ENCODE results near the gene AMH. TPM values are rescaled to one million over a fixed set of nuclear protein-coding genes. Genes with fewer than 3 reads are reported as not detected.

Gene AMH
- total RNA-seq, 2 donors from 2014 or later: 4.6 to 10.0 TPM

DNA sequence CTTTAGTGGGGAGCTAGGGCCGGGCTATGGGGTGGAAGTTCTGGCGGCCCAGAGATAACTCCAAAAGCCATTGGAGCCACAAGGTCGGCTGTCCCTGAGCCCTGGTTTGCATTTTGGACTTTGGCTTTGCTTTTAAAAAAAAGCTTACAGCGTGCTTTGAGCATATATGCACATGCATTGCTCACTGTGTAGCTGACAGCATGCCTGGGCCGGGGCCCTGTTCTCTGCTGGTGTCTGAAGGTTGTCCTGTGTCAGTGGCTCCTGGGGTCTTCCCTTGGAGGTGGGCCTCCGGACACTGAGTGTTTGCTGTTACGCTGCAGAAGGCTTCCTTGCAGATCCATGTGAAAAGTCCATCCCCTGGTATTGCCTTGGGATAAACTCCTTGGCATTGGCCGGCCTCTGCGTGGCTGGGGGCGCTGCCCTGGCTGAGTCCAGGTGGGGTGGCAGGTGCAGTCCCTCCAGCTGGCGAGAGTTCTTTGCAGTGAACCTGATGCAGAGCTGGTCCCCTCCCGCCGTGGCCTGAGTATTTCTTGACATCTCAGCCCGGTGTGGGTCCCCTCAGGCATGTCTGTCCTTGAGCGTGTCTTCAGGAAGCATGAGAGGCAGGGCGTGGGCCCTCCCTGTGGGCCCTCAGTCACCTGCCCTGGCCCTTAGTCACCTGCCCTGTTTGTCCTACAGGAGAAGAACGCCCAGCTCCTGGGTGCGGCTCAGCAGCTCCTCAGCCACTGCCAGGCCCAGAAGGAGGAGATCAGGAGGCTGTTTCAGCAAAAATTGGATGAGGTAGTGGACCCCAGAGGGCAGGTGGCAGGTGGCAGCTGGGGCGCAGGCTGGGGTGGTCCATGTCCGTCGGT, 36.0 kb upstream of the AMH start:
- H3K27ac Mint-ChIP-seq: no peak overlapping the region
- no peak for ATAC-seq (replicated peaks in 1 of 2)
- no peak overlapping the region for H3K4me3 Mint-ChIP-seq
- H3K9me3 Mint-ChIP-seq: no peaks in the 10 kb centered on the region
- H3K4me1 Mint-ChIP-seq (ENCODE audit: low read depth): peaks cover 10% of the 10 kb centered on the region
- DNase-seq: no peak
- H3K36me3 Mint-ChIP-seq (ENCODE audit: insufficient read depth in 2 of 2): peaks cover 3 to 11% of the 10 kb centered on the region in 2 donors
- H3K27me3 Mint-ChIP-seq (ENCODE audit: low read depth): no peaks in the 10 kb centered on the region

DNA sequence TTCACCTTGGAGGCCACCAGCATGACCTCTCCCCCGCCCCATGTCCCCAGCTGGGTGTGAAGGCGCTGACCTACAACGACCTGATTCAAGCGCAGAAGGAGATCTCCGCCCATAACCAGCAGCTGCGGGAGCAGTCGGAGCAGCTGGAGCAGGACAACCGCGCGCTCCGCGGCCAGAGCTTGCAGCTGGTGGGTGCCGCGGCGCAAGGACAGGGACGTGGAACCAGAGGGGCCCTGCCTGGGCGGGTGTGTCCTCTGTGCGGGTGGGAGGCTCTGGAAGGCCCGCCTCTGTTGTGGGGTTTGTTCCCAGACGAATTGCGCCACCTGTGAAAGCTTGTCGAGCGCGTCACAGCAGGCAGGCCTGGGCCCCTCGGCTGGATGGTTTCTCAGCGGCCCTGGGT, 35.3 kb upstream of the AMH start:
- no peak for DNase-seq
- no peaks in the 10 kb centered on the region for H3K9me3 Mint-ChIP-seq
- peaks cover 3 to 11% of the 10 kb centered on the region in 2 donors for H3K36me3 Mint-ChIP-seq (ENCODE audit: insufficient read depth in 2 of 2)

DNA sequence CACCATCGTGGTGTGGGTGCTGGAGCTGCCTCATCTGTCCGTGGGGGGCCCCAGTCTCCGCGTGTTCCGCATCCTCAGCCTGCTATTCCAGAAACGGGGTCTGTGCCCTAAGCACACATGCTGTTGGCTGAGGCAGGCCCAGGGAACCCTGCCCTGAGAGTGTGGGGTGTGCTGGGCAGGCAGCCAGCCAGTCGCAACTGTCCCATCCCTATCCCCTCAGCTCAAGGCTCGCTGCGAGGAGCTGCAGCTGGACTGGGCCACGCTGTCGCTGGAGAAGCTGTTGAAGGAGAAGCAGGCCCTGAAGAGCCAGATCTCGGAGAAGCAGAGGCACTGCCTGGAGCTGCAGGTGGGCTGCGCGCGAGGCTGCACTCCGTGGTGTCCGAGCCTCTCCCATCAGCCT, 34.9 kb upstream of the AMH start:
- Mint-ChIP-seq H3K4me3 (no peak overlapping the region), H3K9me3 (no peaks in the 10 kb centered on the region), H3K36me3 (ENCODE audit: insufficient read depth in 2 of 2) (peaks cover 3 to 12% of the 10 kb centered on the region in 2 donors), H3K27me3 (ENCODE audit: low read depth) (no peaks in the 10 kb centered on the region), H3K27ac (no peak overlapping the region), H3K4me1 (ENCODE audit: low read depth) (peaks cover 10% of the 10 kb centered on the region)
- ATAC-seq (replicated peaks in 1 of 2) (no peak), DNase-seq (no peak)

More for the DNA sequence above, 35.3 kb upstream of the AMH start:
- ATAC-seq (replicated peaks in 1 of 2): no peak
- Mint-ChIP-seq H3K4me1 (ENCODE audit: low read depth) (peaks cover 10% of the 10 kb centered on the region), H3K4me3 (no peak overlapping the region), H3K27me3 (ENCODE audit: low read depth) (no peaks in the 10 kb centered on the region), H3K27ac (no peak overlapping the region)

DNA sequence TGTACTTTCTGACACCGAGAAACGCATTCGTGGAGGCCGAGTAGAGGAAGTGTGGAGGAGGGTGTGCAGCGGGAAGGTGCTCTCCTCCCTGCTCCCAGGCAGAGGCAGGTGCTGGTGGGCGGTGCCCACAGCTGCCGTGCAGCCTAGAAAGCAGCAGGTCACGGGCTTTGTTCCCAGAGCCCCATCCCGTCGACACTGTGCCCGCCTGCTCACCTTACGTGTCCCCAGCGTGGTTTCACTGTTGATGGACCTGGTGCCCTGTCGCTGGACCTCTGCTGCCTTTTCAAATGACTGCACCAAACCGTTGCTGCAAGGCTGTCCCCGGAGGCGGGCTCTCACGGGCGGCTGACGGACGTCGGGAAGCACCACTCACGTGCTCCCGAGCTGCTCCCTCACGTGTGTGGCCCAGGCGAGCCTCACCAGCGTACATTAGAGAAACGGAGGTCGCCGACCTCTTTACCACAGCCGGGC, 33.8 kb upstream of the AMH start:
- Mint-ChIP-seq H3K4me1 (ENCODE audit: low read depth) (peaks cover 10% of the 10 kb centered on the region), H3K27me3 (ENCODE audit: low read depth) (no peaks in the 10 kb centered on the region), H3K4me3 (peak overlapping the region in 1 of 2 donors; percentile 4), H3K36me3 (ENCODE audit: insufficient read depth in 2 of 2) (peaks cover 3 to 12% of the 10 kb centered on the region in 2 donors), H3K9me3 (no peaks in the 10 kb centered on the region), H3K27ac (no peak overlapping the region)
- ATAC-seq (replicated peaks in 1 of 2) (peak; percentile 45 to 51), DNase-seq (peak in 1 of 2 donors; percentile 26)

DNA sequence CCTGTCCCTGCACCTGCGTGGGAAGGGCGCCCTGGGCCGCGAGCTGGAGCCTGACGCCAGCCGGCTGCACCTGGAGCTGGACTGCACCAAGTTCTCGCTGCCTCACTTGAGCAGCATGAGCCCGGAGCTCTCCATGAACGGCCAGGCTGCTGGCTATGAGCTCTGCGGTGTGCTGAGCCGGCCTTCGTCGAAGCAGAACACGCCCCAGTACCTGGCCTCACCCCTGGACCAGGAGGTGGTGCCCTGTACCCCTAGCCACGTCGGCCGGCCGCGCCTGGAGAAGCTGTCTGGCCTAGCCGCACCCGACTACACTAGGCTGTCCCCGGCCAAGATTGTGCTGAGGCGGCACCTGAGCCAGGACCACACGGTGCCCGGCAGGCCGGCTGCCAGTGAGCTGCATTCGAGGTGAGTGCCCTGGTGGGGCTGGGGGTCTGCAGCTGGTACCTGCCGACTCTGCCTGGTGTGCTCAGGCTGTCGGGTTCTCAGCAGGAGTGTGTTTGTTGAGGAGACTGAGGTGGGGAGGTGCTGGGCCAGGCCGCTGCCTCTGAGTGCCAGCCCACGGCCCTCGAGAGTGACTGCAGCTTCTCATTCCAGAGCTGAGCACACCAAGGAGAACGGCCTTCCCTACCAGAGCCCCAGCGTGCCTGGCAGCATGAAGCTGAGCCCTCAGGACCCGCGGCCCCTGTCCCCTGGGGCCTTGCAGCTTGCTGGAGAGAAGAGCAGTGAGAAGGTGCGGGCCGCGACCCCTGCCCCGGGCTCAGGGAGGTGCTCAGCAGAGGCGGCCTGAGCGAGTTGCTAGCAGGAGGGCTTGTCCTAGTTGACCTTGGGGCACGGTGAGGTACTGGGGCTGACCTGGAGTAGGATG, 32.5 kb upstream of the AMH start:
- ATAC-seq (replicated peaks in 1 of 2) (no peak), DNase-seq (no peak)
- Mint-ChIP-seq H3K4me3 (no peak overlapping the region), H3K36me3 (ENCODE audit: insufficient read depth in 2 of 2) (peaks cover 3 to 9% of the 10 kb centered on the region in 2 donors), H3K9me3 (no peaks in the 10 kb centered on the region), H3K4me1 (ENCODE audit: low read depth) (peaks cover 10% of the 10 kb centered on the region), H3K27ac (no peak overlapping the region), H3K27me3 (ENCODE audit: low read depth) (no peaks in the 10 kb centered on the region)

DNA sequence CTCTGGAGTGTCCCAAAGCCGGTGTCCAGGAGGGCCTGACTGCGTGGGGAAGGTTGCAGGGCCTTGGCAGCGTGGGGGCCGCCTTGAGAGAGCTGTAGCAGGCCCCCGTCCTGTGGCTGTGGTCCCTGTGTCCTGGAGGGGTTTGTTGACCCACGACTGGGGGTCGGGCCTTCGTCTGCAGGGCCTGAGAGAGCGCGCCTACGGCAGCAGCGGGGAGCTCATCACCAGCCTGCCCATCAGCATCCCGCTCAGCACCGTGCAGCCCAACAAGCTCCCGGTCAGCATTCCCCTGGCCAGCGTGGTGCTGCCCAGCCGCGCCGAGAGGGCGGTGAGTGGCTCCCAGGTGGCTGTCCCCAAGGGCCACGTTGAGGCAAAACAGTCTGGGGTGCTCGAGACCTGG, 31.5 kb upstream of the AMH start:
- H3K9me3 Mint-ChIP-seq: no peaks in the 10 kb centered on the region
- no peak overlapping the region for H3K4me3 Mint-ChIP-seq
- H3K4me1 Mint-ChIP-seq (ENCODE audit: low read depth): peaks cover 10% of the 10 kb centered on the region
- H3K36me3 Mint-ChIP-seq (ENCODE audit: insufficient read depth in 2 of 2): peaks cover 3 to 8% of the 10 kb centered on the region in 2 donors
- DNase-seq: no peak
- H3K27me3 Mint-ChIP-seq (ENCODE audit: low read depth): no peaks in the 10 kb centered on the region
- no peak for ATAC-seq (replicated peaks in 1 of 2)
- H3K27ac Mint-ChIP-seq: no peak overlapping the region

DNA sequence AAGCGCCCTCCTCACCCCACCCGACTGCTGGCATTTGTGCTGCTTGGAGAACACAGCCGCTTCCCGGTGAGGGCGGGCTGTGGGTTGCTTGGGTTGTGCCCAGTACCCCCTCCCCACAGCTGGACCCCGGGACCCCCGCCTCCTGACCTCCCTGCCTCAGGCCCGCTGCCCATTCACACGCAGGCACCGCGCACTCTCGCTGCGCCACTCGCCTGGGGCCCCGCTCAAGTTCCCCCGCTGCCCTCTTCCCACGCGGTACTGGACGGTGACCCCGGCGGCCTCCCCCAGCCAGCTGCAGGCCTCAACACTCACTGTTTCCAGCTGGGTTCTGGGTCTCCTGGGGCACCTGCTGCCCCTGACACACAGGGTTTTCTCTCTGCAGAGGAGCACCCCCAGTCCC, 29.4 kb upstream of the AMH start:
- H3K27ac Mint-ChIP-seq: no peak overlapping the region
- peaks cover 12% of the 10 kb centered on the region for H3K4me1 Mint-ChIP-seq (ENCODE audit: low read depth)
- DNase-seq (no peak), ATAC-seq (replicated peaks in 1 of 2) (no peak)
- no peaks in the 10 kb centered on the region for H3K9me3 Mint-ChIP-seq
- H3K4me3 Mint-ChIP-seq: no peak overlapping the region
- peaks cover 3 to 15% of the 10 kb centered on the region in 2 donors for H3K36me3 Mint-ChIP-seq (ENCODE audit: insufficient read depth in 2 of 2)
- H3K27me3 Mint-ChIP-seq (ENCODE audit: low read depth): no peaks in the 10 kb centered on the region

DNA sequence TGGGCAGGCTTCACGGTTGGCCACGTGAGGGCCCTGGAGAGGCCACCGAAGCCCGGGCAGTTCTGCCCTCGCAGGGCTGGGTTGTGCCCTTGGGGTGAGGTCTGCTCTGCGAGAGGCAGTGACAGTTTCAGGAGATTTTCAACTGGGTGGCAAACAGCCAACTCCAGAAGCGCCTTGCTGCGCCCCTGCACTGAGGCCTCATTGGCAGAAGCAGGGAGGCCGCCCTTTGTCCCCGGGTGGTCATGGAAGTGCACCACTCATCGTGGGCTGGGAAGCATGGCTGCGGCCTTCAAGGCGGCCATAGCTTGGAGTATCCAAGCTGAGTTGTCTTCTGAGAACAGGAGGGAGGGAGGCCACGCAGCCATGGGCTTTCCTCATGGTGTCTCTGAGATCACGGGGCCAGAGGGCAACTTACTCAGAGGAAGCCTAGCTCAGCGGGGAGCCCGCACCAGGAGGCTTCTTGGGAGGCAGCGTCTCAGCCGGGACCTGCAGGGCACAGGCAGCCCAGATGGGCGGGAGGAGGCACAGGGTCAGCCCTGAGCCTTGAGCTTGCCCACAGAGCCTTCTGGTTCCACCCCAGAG, 27.8 kb upstream of the AMH start:
- peaks cover 3 to 17% of the 10 kb centered on the region in 2 donors for H3K36me3 Mint-ChIP-seq (ENCODE audit: insufficient read depth in 2 of 2)
- ATAC-seq (replicated peaks in 1 of 2) (no peak), DNase-seq (no peak)
- no peak overlapping the region for H3K4me3 Mint-ChIP-seq
- no peaks in the 10 kb centered on the region for H3K27me3 Mint-ChIP-seq (ENCODE audit: low read depth)
- H3K4me1 Mint-ChIP-seq (ENCODE audit: low read depth): peaks cover 5% of the 10 kb centered on the region
- H3K27ac Mint-ChIP-seq: no peak overlapping the region
- H3K9me3 Mint-ChIP-seq: no peaks in the 10 kb centered on the region

DNA sequence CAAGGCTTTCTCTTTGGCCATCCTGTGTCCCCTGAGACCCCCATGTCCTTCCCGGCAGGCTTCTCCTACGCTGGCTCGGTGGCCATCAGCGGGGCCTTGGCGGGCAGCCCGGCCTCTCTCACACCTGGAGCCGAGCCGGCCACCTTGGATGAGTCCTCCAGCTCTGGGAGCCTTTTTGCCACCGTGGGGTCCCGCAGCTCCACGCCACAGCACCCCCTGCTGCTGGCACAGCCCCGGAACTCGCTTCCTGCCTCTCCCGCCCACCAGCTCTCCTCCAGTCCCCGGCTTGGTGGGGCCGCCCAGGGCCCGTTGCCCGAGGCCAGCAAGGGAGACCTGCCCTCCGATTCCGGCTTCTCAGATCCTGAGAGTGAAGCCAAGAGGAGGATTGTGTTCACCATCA, 27.2 kb upstream of the AMH start:
- no peaks in the 10 kb centered on the region for H3K27me3 Mint-ChIP-seq (ENCODE audit: low read depth)
- no peak overlapping the region for H3K4me3 Mint-ChIP-seq
- DNase-seq (no peak), ATAC-seq (replicated peaks in 1 of 2) (no peak)
- peaks cover 3 to 16% of the 10 kb centered on the region in 2 donors for H3K36me3 Mint-ChIP-seq (ENCODE audit: insufficient read depth in 2 of 2)
- no peak overlapping the region for H3K27ac Mint-ChIP-seq
- H3K4me1 Mint-ChIP-seq (ENCODE audit: low read depth): peaks cover 5% of the 10 kb centered on the region
- H3K9me3 Mint-ChIP-seq: no peaks in the 10 kb centered on the region

DNA sequence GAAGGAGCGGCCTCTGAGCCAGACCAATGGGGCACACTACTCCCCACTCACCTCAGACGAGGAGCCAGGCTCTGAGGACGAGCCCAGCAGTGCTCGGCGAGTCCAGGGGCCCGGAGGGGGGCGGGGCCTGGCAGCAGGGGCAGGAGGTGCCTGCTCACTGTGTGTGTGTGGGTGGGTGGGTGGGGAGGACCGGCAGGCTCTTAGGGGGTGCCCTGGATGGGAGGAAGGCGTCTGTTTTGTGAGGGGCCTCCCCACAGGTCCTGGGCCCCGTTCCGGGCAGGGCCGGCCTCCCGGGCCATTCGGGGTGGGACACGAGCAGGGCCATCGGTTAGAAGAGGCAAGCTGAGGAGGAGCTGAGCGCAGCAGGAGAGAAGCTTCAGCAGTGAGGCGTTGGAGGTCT, 25.7 kb upstream of the AMH start:
- no peak for ATAC-seq (replicated peaks in 1 of 2)
- no peak overlapping the region for H3K4me3 Mint-ChIP-seq
- no peaks in the 10 kb centered on the region for H3K27me3 Mint-ChIP-seq (ENCODE audit: low read depth)
- peaks cover 5% of the 10 kb centered on the region for H3K4me1 Mint-ChIP-seq (ENCODE audit: low read depth)
- peaks cover 2 to 14% of the 10 kb centered on the region in 2 donors for H3K36me3 Mint-ChIP-seq (ENCODE audit: insufficient read depth in 2 of 2)
- H3K27ac Mint-ChIP-seq: no peak overlapping the region
- DNase-seq: no peak
- H3K9me3 Mint-ChIP-seq: no peaks in the 10 kb centered on the region

DNA sequence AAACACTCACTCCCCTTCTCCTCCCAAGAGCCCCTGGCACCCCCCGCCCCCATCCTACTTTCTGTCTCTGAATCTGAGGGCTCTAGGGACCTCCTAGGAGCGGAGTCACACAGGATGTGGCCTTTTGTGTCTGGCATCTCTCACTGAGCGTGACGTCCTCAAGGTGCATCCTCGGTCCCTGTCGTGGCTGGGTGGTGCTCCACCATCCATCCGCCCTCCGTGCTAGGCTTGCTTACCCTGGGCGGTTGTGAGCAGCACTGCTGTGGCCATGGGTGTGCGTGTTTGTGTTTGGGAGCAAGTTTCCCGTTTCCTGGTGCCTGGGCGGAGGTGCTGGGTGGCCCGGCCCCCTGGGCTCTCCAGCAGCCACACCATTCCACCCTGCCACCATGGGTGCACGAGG, 25.2 kb upstream of the AMH start:
- no peaks in the 10 kb centered on the region for H3K27me3 Mint-ChIP-seq (ENCODE audit: low read depth)
- ATAC-seq (replicated peaks in 1 of 2) (peak in 1 of 2 donors; percentile 64), DNase-seq (no peak)
- H3K27ac Mint-ChIP-seq: peak overlapping the region; percentile 85
- H3K36me3 Mint-ChIP-seq (ENCODE audit: insufficient read depth in 2 of 2): peaks cover 3 to 14% of the 10 kb centered on the region in 2 donors
- H3K4me3 Mint-ChIP-seq: no peak overlapping the region
- peaks cover 5% of the 10 kb centered on the region for H3K4me1 Mint-ChIP-seq (ENCODE audit: low read depth)
- H3K9me3 Mint-ChIP-seq: no peaks in the 10 kb centered on the region

DNA sequence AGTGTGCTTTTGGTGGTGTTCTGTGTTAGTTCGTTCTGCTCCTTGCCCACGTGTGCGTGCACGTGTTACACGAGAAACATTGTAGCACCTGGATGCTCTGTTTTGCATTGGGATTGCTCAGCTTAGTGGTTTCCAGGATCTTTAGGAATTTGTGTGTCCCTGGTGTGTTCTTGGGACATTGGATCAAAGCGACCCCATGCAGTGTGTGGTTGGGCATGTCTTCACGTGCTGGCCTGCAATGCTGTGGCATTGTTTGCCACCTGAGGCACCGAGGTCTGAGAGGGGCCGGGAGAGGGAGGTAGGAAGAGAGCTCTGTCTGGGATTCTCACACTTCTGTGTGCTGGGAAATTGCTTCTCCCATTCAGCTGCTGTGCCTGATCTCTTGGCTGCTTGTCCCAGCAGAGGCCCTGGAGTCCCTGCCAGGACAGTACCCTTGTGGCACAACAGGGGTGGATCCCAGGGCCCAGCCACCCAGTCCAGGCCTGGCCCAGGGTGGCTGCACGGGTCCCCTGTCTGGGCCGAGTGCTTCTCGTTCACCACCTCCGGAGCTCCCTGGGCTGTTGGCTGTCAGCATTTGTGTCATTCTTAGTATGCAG, 24.3 kb upstream of the AMH start:
- DNase-seq: no peak
- Mint-ChIP-seq H3K4me1 (ENCODE audit: low read depth) (peaks cover 5% of the 10 kb centered on the region), H3K4me3 (no peak overlapping the region), H3K36me3 (ENCODE audit: insufficient read depth in 2 of 2) (peaks cover 3 to 16% of the 10 kb centered on the region in 2 donors), H3K27me3 (ENCODE audit: low read depth) (no peaks in the 10 kb centered on the region), H3K9me3 (no peaks in the 10 kb centered on the region), H3K27ac (no peak overlapping the region)
- ATAC-seq (replicated peaks in 1 of 2): no peak

Measured in activated T-cell treated with anti-CD3 and anti-CD28 coated beads, Interleukin-2, amount 50 U/mL, for 72 hours (primary cell).